Thoracic aorta endothelial cell (primary cell): ENCODE data around the gene TFIP11. TPM values are rescaled to one million over a fixed set of nuclear protein-coding genes. Genes with fewer than 3 reads are reported as not detected.

Experiments used
- small RNA-seq: library from RNA; depleted of rRNA; stranded (forward); fragments of <200 nt; gene quantifications from one replicate; pipeline ENCODE3, GENCODE V24; 2012
- total RNA-seq: library from RNA; depleted of rRNA; stranded (reverse); fragments of >200 nt; gene quantifications from 2 replicates; pipeline ENCODE4 v1.2.3, GENCODE V29; 2012

The TFIP11 gene
- 34.2 and 41.5 TPM in 2 replicates for total RNA-seq

DNA sequence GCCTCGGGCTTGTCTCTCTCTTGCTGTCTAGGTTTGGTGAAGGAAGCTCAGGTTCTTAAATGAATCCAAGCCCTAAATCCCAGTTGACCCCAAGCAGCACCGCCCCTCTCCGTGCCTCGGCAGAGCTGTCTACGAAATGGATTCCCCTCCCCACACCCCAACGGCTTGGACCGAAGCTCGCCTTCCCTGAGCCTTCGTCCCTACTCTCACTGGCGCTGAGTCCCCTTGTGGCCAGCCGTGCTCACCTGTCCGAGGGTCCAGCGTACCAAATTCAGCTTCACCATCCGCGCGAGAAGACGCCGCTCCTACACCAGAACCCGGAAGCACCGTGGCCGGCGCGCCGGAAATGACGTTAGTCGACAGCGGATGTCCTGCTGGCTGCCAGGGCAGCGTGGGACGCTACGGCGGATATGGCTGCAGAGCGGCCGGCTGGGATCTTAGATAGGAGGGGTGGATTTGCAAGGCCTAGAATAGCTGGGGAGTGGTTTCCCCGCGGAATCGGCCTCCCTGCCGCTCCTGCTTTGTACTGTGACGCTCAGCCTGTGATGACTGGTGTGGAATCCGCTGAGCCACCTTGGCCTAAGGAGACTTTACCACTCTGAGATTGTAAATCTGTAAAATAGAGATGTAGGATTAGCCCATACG is at the start of gene TFIP11:
Gene TFIP11 (minus strand): TSS at position 325 of the 645 bp plus-strand sequence. CDS start 2,201 bp downstream, outside the sequence.

DNA sequence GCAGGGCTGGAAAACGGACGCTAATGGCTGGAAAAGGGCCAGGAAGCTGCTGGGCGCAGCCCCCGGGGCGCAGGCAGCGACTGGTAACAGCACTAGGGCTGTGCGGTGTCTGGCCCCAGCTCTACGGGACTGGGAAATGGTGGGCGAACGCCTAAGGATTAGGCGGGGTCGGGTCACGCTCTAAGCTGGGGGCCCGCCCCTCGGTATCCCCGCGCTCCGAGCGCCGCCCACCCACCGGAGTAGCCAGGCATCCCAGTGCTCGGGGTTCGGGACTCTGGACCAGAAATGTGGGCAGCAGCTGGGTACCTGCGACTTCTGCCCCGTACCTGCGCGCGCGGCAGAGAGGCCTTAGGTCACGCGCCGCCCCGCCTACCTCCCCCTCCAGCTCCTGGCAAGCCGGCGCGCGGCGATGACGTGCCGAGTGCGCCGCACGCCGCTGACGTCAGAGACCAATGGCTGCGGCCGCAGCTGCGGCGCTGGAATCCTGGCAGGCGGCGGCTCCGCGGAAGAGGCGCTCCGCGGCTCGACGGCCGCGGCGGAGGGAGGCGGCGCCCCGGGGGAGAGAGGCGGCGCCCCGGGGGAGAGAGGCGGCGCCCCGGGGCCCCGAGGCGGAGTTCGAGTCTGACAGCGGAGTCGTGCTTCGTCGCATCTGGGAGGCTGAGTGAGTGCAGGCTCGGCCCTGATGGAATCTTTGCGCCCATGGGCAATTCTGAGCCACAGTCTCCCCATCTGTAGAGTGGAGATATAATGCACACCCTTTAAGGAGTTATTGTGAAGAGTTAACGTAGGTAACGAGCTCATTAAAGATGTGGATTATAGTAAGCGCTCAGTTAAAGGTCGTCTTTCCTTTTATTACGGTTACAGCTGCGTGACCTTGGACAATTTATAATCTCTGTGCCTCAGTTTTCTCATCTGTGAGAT is 28.6 kb downstream of the TFIP11 start, which contains the start of the genes HPS4 and SRRD:
Gene HPS4 (minus strand): TSS at position 345 of the 921 bp plus-strand sequence. CDS start 2,021 bp downstream, outside the sequence.
Gene SRRD (plus strand): TSS at position 439 of the 921 bp plus-strand sequence. CDS start 14 bp downstream, at position 453.

Small RNA genes lying within 50 kb of the gene (small RNA-seq; reads per million reads assigned to genes)
- 18.8 reads per million, percentile 95 among the genes with 10 or more reads in this experiment for gene MIR548J

Other genes starting within 250 kb of the TFIP11 start
- gene ASPHD2, start 83.2 kb downstream of the TFIP11 start, total RNA-seq = 6.0 and 9.2 TPM in 2 replicates
- gene HPS4, start 28.7 kb downstream of the TFIP11 start, total RNA-seq = 31.9 and 37.0 TPM in 2 replicates
- 23.6 and 37.1 TPM in 2 replicates for gene SRRD, start 28.6 kb downstream of the TFIP11 start, total RNA-seq
- gene TPST2, start 77.7 kb upstream of the TFIP11 start, total RNA-seq = 44.5 and 45.6 TPM in 2 replicates
- not detected in 2 replicates for gene CRYBB1, start 105.6 kb upstream of the TFIP11 start, total RNA-seq
- not detected in 2 replicates for gene CRYBA4, start 109.5 kb upstream of the TFIP11 start, total RNA-seq
- 0.43 and 0.66 TPM in 2 replicates for gene MIAT, start 145.1 kb upstream of the TFIP11 start, total RNA-seq